A549 (cell line): ENCODE data around the gene GRIK2.

Experiments used
- CTCF ChIP-seq: fragments of >200 bp; sonication (Bioruptor Twin); formaldehyde crosslinking; IDR thresholded peaks from 3 replicates; pipeline ENCODE4 v1.5.1; 2016
- PBX3 ChIP-seq: IDR thresholded peaks from 2 replicates; pipeline ENCODE4 v1.6.1; 2012

GRCh38 chr6:101816716-101817115 is 423.2 kb downstream of the GRIK2 start:
- TF ChIP-seq CTCF = no peak
- TF ChIP-seq PBX3 = no peak
